Measurements from ENCODE around the gene ARHGAP6. TPM values are rescaled to one million over a fixed set of nuclear protein-coding genes. Genes with fewer than 3 reads are reported as not detected.

ARHGAP6 gene
- total and polyA plus RNA-seq, 2 of the 13 experiments (the other 11 are each of a cell fraction or from before 2014, with no cell fraction given), result 0.11 TPM; not detected in 1

DNA sequence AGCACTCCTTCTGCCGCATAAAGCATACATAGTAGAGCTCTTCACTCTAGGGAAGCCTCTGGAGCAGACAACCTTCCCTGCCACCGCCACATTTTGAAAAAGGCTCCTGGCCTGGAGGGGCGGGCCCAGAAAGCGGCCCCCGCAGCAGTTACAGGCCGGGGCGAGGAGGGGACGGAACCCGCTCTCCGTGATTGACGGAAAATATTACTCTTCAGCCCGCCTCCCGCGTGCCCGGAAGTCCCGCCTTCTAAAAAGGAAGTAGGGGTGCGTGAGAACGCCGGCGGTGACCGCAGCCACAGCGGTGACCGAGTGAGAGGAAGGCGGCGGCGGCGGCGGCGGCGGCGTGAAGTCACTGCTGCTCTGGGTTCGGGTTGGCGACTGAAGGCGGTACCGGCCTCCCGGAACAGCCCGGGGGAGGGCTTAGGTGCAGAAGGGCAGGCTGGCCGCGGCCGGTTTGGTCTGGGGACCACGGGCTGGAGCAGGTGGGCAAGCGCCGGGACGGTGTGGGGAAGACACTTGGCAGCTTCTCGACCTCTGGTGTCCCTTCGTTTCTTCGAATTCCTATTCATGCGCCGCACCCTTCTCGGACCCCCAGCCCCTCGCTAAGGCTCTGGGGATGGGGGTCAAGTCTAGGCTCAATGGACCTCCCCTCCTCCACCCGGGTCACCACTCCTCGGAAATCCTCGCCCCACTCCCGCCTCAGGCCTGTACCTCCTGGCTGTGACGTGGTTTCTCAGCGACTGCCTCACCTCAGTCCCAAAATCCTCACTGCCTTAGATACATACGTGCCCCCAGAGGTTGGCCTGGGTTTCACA, 554.5 kb downstream of the ARHGAP6 start, which contains the start of gene HCCS (continued):
- peak; percentile 75 for TF ChIP-seq ATF1 (CRISPR knock-in tag; IDR thresholded peaks at IDR 0.05)
- TF ChIP-seq CBFB (CRISPR knock-in tag; IDR thresholded peaks at IDR 0.05), result no peak
- no peak for TF ChIP-seq HOXD1 (CRISPR knock-in tag; IDR thresholded peaks at IDR 0.05)
- TF ChIP-seq, protein P1, sequence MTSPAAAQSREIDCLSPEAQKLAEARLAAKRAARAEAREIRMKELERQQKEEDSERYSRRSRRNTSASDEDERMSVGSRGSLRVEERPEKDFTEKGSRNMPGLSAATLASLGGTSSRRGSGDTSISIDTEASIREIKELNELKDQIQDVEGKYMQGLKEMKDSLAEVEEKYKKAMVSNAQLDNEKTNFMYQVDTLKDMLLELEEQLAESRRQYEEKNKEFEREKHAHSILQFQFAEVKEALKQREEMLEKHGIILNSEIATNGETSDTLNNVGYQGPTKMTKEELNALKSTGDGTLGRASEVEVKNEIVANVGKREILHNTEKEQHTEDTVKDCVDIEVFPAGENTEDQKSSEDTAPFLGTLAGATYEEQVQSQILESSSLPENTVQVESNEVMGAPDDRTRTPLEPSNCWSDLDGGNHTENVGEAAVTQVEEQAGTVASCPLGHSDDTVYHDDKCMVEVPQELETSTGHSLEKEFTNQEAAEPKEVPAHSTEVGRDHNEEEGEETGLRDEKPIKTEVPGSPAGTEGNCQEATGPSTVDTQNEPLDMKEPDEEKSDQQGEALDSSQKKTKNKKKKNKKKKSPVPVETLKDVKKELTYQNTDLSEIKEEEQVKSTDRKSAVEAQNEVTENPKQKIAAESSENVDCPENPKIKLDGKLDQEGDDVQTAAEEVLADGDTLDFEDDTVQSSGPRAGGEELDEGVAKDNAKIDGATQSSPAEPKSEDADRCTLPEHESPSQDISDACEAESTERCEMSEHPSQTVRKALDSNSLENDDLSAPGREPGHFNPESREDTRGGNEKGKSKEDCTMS (CRISPR knock-in tag; conservative IDR thresholded peaks at IDR 0.05), result no peak
- peak; percentile 83 for TF ChIP-seq PHF8 (CRISPR knock-in tag; IDR thresholded peaks at IDR 0.05)
- TF ChIP-seq GABPA (IDR thresholded peaks at IDR 0.05; ENCODE audit: low read depth, low read length), result peak; percentile 81
- peak; percentile 93 for TF ChIP-seq GABPA (CRISPR knock-in tag; IDR thresholded peaks at IDR 0.05; ENCODE audit: low read depth)
- no peak for TF ChIP-seq TOE1 (CRISPR knock-in tag; IDR thresholded peaks at IDR 0.05)
- TF ChIP-seq, protein P2, sequence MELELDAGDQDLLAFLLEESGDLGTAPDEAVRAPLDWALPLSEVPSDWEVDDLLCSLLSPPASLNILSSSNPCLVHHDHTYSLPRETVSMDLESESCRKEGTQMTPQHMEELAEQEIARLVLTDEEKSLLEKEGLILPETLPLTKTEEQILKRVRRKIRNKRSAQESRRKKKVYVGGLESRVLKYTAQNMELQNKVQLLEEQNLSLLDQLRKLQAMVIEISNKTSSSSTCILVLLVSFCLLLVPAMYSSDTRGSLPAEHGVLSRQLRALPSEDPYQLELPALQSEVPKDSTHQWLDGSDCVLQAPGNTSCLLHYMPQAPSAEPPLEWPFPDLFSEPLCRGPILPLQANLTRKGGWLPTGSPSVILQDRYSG (CRISPR knock-in tag; IDR thresholded peaks at IDR 0.05), result no peak
- no peak for TF ChIP-seq ZBTB7A (CRISPR knock-in tag; IDR thresholded peaks at IDR 0.05)
- TF ChIP-seq, protein P3, sequence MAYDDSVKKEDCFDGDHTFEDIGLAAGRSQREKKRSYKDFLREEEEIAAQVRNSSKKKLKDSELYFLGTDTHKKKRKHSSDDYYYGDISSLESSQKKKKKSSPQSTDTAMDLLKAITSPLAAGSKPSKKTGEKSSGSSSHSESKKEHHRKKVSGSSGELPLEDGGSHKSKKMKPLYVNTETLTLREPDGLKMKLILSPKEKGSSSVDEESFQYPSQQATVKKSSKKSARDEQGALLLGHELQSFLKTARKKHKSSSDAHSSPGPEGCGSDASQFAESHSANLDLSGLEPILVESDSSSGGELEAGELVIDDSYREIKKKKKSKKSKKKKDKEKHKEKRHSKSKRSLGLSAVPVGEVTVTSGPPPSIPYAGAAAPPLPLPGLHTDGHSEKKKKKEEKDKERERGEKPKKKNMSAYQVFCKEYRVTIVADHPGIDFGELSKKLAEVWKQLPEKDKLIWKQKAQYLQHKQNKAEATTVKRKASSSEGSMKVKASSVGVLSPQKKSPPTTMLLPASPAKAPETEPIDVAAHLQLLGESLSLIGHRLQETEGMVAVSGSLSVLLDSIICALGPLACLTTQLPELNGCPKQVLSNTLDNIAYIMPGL (CRISPR knock-in tag; IDR thresholded peaks at IDR 0.05; ENCODE audit: borderline replicate concordance in 1 of 2, low read depth in 1 of 2), result peak; percentile 60 to 63; a peak in 2 of 4 replicates
- no peak for TF ChIP-seq ERF (CRISPR knock-in tag; IDR thresholded peaks at IDR 0.05)
- TF ChIP-seq ZNF264 (CRISPR knock-in tag; IDR thresholded peaks at IDR 0.05), result no peak
- no peak for TF ChIP-seq FOXO1 (CRISPR knock-in tag; IDR thresholded peaks at IDR 0.05)
- peak; percentile 57; the same call in 1 of the 2 replicates for TF ChIP-seq NFYC (CRISPR knock-in tag; IDR thresholded peaks at IDR 0.05)
- TF ChIP-seq MAF1 (CRISPR knock-in tag; IDR thresholded peaks at IDR 0.05; ENCODE audit: borderline replicate concordance), result no peak
- TF ChIP-seq, protein P4, sequence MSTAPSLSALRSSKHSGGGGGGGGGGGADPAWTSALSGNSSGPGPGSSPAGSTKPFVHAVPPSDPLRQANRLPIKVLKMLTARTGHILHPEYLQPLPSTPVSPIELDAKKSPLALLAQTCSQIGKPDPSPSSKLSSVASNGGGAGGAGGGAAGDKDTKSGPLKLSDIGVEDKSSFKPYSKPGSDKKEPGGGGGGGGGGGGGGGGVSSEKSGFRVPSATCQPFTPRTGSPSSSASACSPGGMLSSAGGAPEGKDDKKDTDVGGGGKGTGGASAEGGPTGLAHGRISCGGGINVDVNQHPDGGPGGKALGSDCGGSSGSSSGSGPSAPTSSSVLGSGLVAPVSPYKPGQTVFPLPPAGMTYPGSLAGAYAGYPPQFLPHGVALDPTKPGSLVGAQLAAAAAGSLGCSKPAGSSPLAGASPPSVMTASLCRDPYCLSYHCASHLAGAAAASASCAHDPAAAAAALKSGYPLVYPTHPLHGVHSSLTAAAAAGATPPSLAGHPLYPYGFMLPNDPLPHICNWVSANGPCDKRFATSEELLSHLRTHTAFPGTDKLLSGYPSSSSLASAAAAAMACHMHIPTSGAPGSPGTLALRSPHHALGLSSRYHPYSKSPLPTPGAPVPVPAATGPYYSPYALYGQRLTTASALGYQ (CRISPR knock-in tag; IDR thresholded peaks at IDR 0.05), result no peak
- TF ChIP-seq KDM3A (CRISPR knock-in tag; IDR thresholded peaks at IDR 0.05; ENCODE audit: low read depth), result no peak
- TF ChIP-seq BCL6 (CRISPR knock-in tag; IDR thresholded peaks at IDR 0.05), result no peak
- peak; percentile 45; the same call in 1 of the 2 replicates for TF ChIP-seq SPEN (CRISPR knock-in tag; IDR thresholded peaks at IDR 0.05; ENCODE audit: low read depth)
- TF ChIP-seq KDM2A (CRISPR knock-in tag; IDR thresholded peaks at IDR 0.05; ENCODE audit: borderline replicate concordance, low read depth), result peak; percentile 42; the same call in 1 of the 2 replicates
- TF ChIP-seq ZNF562 (CRISPR knock-in tag; IDR thresholded peaks at IDR 0.05; ENCODE audit: borderline replicate concordance), result no peak
- no peak for TF ChIP-seq LCORL (IDR thresholded peaks at IDR 0.05)
- TF ChIP-seq LCORL (CRISPR knock-in tag; IDR thresholded peaks at IDR 0.05), result no peak
- no peak for TF ChIP-seq JUNB (CRISPR knock-in tag; IDR thresholded peaks at IDR 0.05; ENCODE audit: borderline replicate concordance)

Data from HepG2 (cell line).